ENCODE results near the gene DTYMK.
A peak's percentile ranks its signal among the peaks of the same experiment; 100 is the strongest.

Gene DTYMK

GRCh38 chr2:241686650-241687425 is at the start of gene DTYMK:
Gene DTYMK (minus strand): TSS chr2:241686815. CDS start chr2:241686783, 32 bp downstream.
- peak; percentile 92 to 95 for DNase-seq

- no peak for DNase-seq
Measured at GRCh38 chr2:241736111-241736510, 49.5 kb upstream of the DTYMK start.

- peak; percentile 87 to 97 for DNase-seq
Measured at GRCh38 chr2:241734467-241735208, 48.0 kb upstream of the DTYMK start, which contains the start of gene D2HGDH. Gene D2HGDH (plus strand): TSS chr2:241734630. CDS start chr2:241735225, 595 bp downstream.

- no peak for DNase-seq
Measured at GRCh38 chr2:241734208-241734466, 47.5 kb upstream of the DTYMK start.

- peak in 1 of 2 experiments; percentile 12 for DNase-seq
Measured at GRCh38 chr2:241733391-241734207, 47.0 kb upstream of the DTYMK start.

- DNase-seq = peak; percentile 51 to 53
Measured at GRCh38 chr2:241732513-241733186, 46.0 kb upstream of the DTYMK start.

- no peak for DNase-seq
Measured at GRCh38 chr2:241730671-241731293, 44.2 kb upstream of the DTYMK start.

GRCh38 chr2:241729868-241730267 is 43.3 kb upstream of the DTYMK start:
- DNase-seq = no peak

- no peak for DNase-seq
Measured at GRCh38 chr2:241728627-241729026, 42.0 kb upstream of the DTYMK start.

GRCh38 chr2:241728000-241728399 is 41.4 kb upstream of the DTYMK start:
- no peak for DNase-seq

- DNase-seq = no peak
Measured at GRCh38 chr2:241726459-241726858, 39.8 kb upstream of the DTYMK start.

GRCh38 chr2:241724975-241725870 is 38.6 kb upstream of the DTYMK start:
- no peak for DNase-seq

GRCh38 chr2:241724259-241724974 is 37.8 kb upstream of the DTYMK start:
- no peak for DNase-seq

GRCh38 chr2:241722896-241723454 is 36.4 kb upstream of the DTYMK start:
- DNase-seq = no peak

- no peak for DNase-seq
Measured at GRCh38 chr2:241721852-241722251, 35.2 kb upstream of the DTYMK start.

GRCh38 chr2:241720560-241720959 is 33.9 kb upstream of the DTYMK start:
- DNase-seq = no peak

GRCh38 chr2:241720099-241720498 is 33.5 kb upstream of the DTYMK start:
- no peak for DNase-seq

GRCh38 chr2:241719093-241719492 is 32.5 kb upstream of the DTYMK start:
- DNase-seq = no peak

- DNase-seq = no peak
Measured at GRCh38 chr2:241708879-241709278, 22.3 kb upstream of the DTYMK start.

- no peak for DNase-seq
Measured at GRCh38 chr2:241706537-241706936, 19.9 kb upstream of the DTYMK start.
